ENCODE results near the gene NRP1. TPM values are rescaled to one million over a fixed set of nuclear protein-coding genes. Genes with fewer than 3 reads are reported as not detected.
"Not testable (repeated sequence)": the region's sequence is repeated elsewhere in the genome, so short reads cannot be mapped to it uniquely, and the experiment has no call there.

NRP1 gene
- polyA plus RNA-seq, 4 donors: 145 to 181 (median 161) TPM

- no peak for DNase-seq (ENCODE audit: low read depth in 4 of 4, low spot score in 2 of 4)
Measured at GRCh38 chr10:33326933-33327332, 7.5 kb downstream of the NRP1 start.

- no peak for DNase-seq (ENCODE audit: low read depth in 4 of 4, low spot score in 2 of 4)
Measured at GRCh38 chr10:33325929-33326328, 8.5 kb downstream of the NRP1 start.

- DNase-seq (ENCODE audit: low read depth in 4 of 4, low spot score in 2 of 4): no peak
Measured at GRCh38 chr10:33323721-33324120, 10.7 kb downstream of the NRP1 start.

GRCh38 chr10:33321516-33321915 lies 13.0 kb downstream of the NRP1 start:
- DNase-seq (ENCODE audit: low read depth in 4 of 4, low spot score in 2 of 4): no peak

GRCh38 chr10:33320288-33320687 lies 14.2 kb downstream of the NRP1 start:
- DNase-seq (ENCODE audit: low read depth in 4 of 4, low spot score in 2 of 4): no peak

- no peak for DNase-seq (ENCODE audit: low read depth in 4 of 4, low spot score in 2 of 4)
Measured at GRCh38 chr10:33315891-33316290, 18.6 kb downstream of the NRP1 start.

GRCh38 chr10:33314811-33315561 lies 19.5 kb downstream of the NRP1 start:
- no peak for DNase-seq (ENCODE audit: low read depth in 4 of 4, low spot score in 2 of 4)

GRCh38 chr10:33311640-33312039 lies 22.8 kb downstream of the NRP1 start:
- DNase-seq (ENCODE audit: low read depth in 4 of 4, low spot score in 2 of 4): no peak

GRCh38 chr10:33310853-33311252 lies 23.6 kb downstream of the NRP1 start:
- no peak for DNase-seq (ENCODE audit: low read depth in 4 of 4, low spot score in 2 of 4)

GRCh38 chr10:33309406-33309805 lies 25.1 kb downstream of the NRP1 start:
- DNase-seq (ENCODE audit: low read depth in 4 of 4, low spot score in 2 of 4): no peak

- no peak for DNase-seq (ENCODE audit: low read depth in 4 of 4, low spot score in 2 of 4)
Measured at GRCh38 chr10:33307835-33308234, 26.6 kb downstream of the NRP1 start.

- peak in 1 of 4 donors; percentile 27 for DNase-seq (ENCODE audit: low read depth in 4 of 4, low spot score in 2 of 4)
Measured at GRCh38 chr10:33306701-33307519, 27.6 kb downstream of the NRP1 start.

GRCh38 chr10:33306126-33306525 lies 28.3 kb downstream of the NRP1 start:
- no peak for DNase-seq (ENCODE audit: low read depth in 4 of 4, low spot score in 2 of 4)

GRCh38 chr10:33304423-33305225 lies 29.8 kb downstream of the NRP1 start:
- DNase-seq (ENCODE audit: low read depth in 4 of 4, low spot score in 2 of 4): no peak

- no peak for DNase-seq (ENCODE audit: low read depth in 4 of 4, low spot score in 2 of 4)
Measured at GRCh38 chr10:33303988-33304387, 30.5 kb downstream of the NRP1 start.

- DNase-seq (ENCODE audit: low read depth in 4 of 4, low spot score in 2 of 4): no peak
Measured at GRCh38 chr10:33302208-33302829, 32.1 kb downstream of the NRP1 start.

- no peak for DNase-seq (ENCODE audit: low read depth in 4 of 4, low spot score in 2 of 4)
Measured at GRCh38 chr10:33301097-33301789, 33.2 kb downstream of the NRP1 start.

GRCh38 chr10:33300544-33300943 lies 33.9 kb downstream of the NRP1 start:
- DNase-seq (ENCODE audit: low read depth in 4 of 4, low spot score in 2 of 4): not testable (repeated sequence)

GRCh38 chr10:33298893-33299292 lies 35.6 kb downstream of the NRP1 start:
- DNase-seq (ENCODE audit: low read depth in 4 of 4, low spot score in 2 of 4): no peak

- DNase-seq (ENCODE audit: low read depth in 4 of 4, low spot score in 2 of 4): no peak
Measured at GRCh38 chr10:33298110-33298509, 36.4 kb downstream of the NRP1 start.

All from left renal cortex interstitium (tissue), 4 donors.